ENCODE results near the gene MFRP.

The MFRP gene

GRCh38 chr11:119295178-119295577 lies 51.3 kb downstream of the MFRP start:
- DNase-seq (ENCODE audit: low spot score), result no peak

GRCh38 chr11:119293461-119293860 lies 53.0 kb downstream of the MFRP start:
- no peak for DNase-seq (ENCODE audit: low spot score)

GRCh38 chr11:119290894-119291497 lies 55.5 kb downstream of the MFRP start:
- no peak for DNase-seq (ENCODE audit: low spot score)
